ENCODE measurements around the gene RAB26.

GRCh38 chr16:2177561-2177960 lies 29.1 kb downstream of the RAB26 start:
- no peak for TF ChIP-seq CTCF (IDR thresholded peaks at IDR 0.05; ENCODE audit: extremely low read depth in 1 of 2, insufficient read depth in 1 of 2, low read depth in 1 of 2, low read length in 2 of 2)
- no peak for TF ChIP-seq POLR2A (IDR thresholded peaks at IDR 0.05; ENCODE audit: low read depth, low read length)
- no peak for TF ChIP-seq FOS (IDR thresholded peaks at IDR 0.05; ENCODE audit: borderline replicate concordance, insufficient read depth, low read length)
- TF ChIP-seq MYC (IDR thresholded peaks at IDR 0.05; ENCODE audit: low read depth, low read length) = no peak
